Stomach (tissue), 4 donors: ENCODE measurements around the gene FBXL4.

Experiments used
- CTCF ChIP-seq, 7 experiments: fragments of 450-650 bp in 4 of 7; fragments of 200-600 bp in 3 of 7; sonication (generic) in 3 of 7; IDR thresholded peaks; one replicate each; pipeline ENCODE4 v1.5.1; 2016 to 2019; ENCODE audit warnings: antibody characterized with exemption in 7 of 7, control low read depth in 2 of 7, mild to moderate bottlenecking in 1 of 7
- POLR2A ChIP-seq, 4 donors: fragments of 450-650 bp; IDR thresholded peaks; one replicate each; pipeline ENCODE4 v1.6.1; 2016; ENCODE audit warnings: antibody characterized with exemption in 4 of 4, control low read depth in 2 of 4, mild to moderate bottlenecking in 1 of 4, moderate library complexity in 1 of 4

GRCh38 chr6:98831959-98832283 lies 115.8 kb downstream of the FBXL4 start:
- TF ChIP-seq POLR2A (IDR thresholded peaks at IDR 0.05) = no peak
- no peak for TF ChIP-seq CTCF (IDR thresholded peaks at IDR 0.05)
